ENCODE data around the gene C12orf50. TPM values are rescaled to one million over a fixed set of nuclear protein-coding genes. Genes with fewer than 3 reads are reported as not detected.

C12orf50 gene
- total and polyA plus RNA-seq, 2 donors (not counting 1 experiment from before 2014, with no cell fraction given): 0.07 to 0.10 TPM

DNA sequence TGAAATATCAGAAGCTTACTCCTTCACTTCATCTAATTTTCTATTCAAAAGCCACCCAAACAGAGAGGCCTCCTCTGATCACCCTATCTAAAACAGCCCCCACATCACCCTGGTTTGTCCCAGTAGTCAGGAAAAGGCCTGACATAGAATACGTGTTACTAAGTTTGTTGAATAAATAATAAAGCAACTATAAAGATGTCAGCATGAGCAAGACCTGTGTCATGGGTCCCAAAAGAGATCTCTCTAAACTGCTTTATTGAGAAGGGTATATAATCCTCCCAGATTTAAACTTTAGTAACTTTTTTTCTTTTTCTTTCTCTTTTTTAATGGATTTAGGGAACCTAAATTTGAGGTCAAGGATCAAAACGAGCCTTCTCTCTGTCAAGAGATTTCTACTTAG is 27.4 kb upstream of the C12orf50 start:
- Histone ChIP-seq H3K36me3 (replicated peaks in 1 of 2; ENCODE audit: control extremely low read depth in 1 of 2, control insufficient read depth in 1 of 2, extremely low read depth in 1 of 2, insufficient read depth in 2 of 2, low read length in 1 of 2) (peaks cover 0 to 45% of the 10 kb centered on the region in 2 experiments), H3K9me3 (ENCODE audit: control extremely low read depth in 1 of 3, control insufficient read depth in 2 of 3, insufficient read depth in 1 of 3, low read length in 2 of 3) (no peaks in the 10 kb centered on the region), H3K4me1 (ENCODE audit: control insufficient read depth in 2 of 2, insufficient read depth in 2 of 2, low read length in 2 of 2) (no peaks in the 10 kb centered on the region), H2AFZ (ENCODE audit: insufficient read depth, low read depth, low read length, poor library complexity, severe bottlenecking) (no peak overlapping the region), H3K79me2 (ENCODE audit: control insufficient read depth, insufficient read depth, low read length) (no peaks in the 10 kb centered on the region), H4K20me1 (ENCODE audit: control insufficient read depth, insufficient read depth, low read length, poor library complexity, severe bottlenecking) (no peaks in the 10 kb centered on the region), H3K27me3 (replicated peaks in 1 of 4; ENCODE audit: control extremely low read depth in 1 of 4, control insufficient read depth in 3 of 4, insufficient read depth in 4 of 4, low read length in 3 of 4) (no peaks in the 10 kb centered on the region), H3K4me2 (replicated peaks; ENCODE audit: low read depth, low read length, poor library complexity, severe bottlenecking) (no peak overlapping the region), H3K4me3 (ENCODE audit: control extremely low read depth in 1 of 5, extremely low read depth in 1 of 5, insufficient read depth in 1 of 5, low read depth in 2 of 5, low read length in 4 of 5) (no peak overlapping the region), H3K27ac (ENCODE audit: low read length in 2 of 2) (no peak overlapping the region), H3K9ac (ENCODE audit: low read length) (no peak overlapping the region)
- TF ChIP-seq EZH2 (IDR thresholded peaks at IDR 0.05; ENCODE audit: borderline replicate concordance, insufficient read depth, low read depth, low read length, poor library complexity, severe bottlenecking): no peak
- TF ChIP-seq, protein P1, sequence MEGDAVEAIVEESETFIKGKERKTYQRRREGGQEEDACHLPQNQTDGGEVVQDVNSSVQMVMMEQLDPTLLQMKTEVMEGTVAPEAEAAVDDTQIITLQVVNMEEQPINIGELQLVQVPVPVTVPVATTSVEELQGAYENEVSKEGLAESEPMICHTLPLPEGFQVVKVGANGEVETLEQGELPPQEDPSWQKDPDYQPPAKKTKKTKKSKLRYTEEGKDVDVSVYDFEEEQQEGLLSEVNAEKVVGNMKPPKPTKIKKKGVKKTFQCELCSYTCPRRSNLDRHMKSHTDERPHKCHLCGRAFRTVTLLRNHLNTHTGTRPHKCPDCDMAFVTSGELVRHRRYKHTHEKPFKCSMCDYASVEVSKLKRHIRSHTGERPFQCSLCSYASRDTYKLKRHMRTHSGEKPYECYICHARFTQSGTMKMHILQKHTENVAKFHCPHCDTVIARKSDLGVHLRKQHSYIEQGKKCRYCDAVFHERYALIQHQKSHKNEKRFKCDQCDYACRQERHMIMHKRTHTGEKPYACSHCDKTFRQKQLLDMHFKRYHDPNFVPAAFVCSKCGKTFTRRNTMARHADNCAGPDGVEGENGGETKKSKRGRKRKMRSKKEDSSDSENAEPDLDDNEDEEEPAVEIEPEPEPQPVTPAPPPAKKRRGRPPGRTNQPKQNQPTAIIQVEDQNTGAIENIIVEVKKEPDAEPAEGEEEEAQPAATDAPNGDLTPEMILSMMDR (IDR thresholded peaks at IDR 0.05): no peak
- no CpG with 5 or more reads among the region's 2 CpGs for WGBS (ENCODE audit: insufficient coverage)
- Mint-ChIP-seq H3K27me3 (no peaks in the 10 kb centered on the region), H3K9me3 (ENCODE audit: insufficient read depth) (no peaks in the 10 kb centered on the region), H3K4me3 (no peak overlapping the region), H3K27ac (no peak overlapping the region), H3K4me1 (no peaks in the 10 kb centered on the region)
- intact Hi-C loops (cut with micrococcal nuclease): no loop called here
- POLR2A ChIA-PET: no interaction called here
- no peak for DNase-seq
- CTCF ChIA-PET: no interaction called here
- no peak for ATAC-seq (ENCODE audit: low read depth)

DNA sequence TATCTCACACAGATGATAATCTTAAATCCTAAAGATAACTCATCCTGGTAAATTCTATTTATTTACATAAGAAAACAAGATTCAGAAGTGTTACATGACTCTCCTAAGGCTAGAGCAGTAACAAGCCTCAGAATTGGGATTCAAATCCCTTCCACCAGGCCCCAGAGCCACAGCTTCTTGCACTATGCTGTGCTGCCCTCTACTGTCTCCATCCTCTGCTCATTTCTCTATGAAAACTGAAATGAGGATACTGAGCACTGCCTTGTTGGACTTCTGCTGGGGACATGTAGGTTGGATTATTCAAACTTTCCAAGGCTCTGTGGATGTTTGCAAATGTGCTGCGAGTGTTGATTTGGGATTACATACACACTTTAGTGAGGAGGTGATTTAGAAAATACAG is 23.5 kb upstream of the C12orf50 start:
- Mint-ChIP-seq H3K27ac (no peak overlapping the region), H3K9me3 (ENCODE audit: insufficient read depth) (no peaks in the 10 kb centered on the region), H3K4me1 (no peaks in the 10 kb centered on the region), H3K27me3 (no peaks in the 10 kb centered on the region), H3K4me3 (no peak overlapping the region)
- H2AFZ ChIP-seq (ENCODE audit: insufficient read depth, low read depth, low read length, poor library complexity, severe bottlenecking): no peak overlapping the region
- no peak overlapping the region for H3K9ac ChIP-seq (ENCODE audit: low read length)
- intact Hi-C loops (cut with micrococcal nuclease): no loop called here
- no peaks in the 10 kb centered on the region for H3K27me3 ChIP-seq (replicated peaks in 1 of 4; ENCODE audit: control extremely low read depth in 1 of 4, control insufficient read depth in 3 of 4, insufficient read depth in 4 of 4, low read length in 3 of 4)
- no peak for DNase-seq
- no peaks in the 10 kb centered on the region for H3K79me2 ChIP-seq (ENCODE audit: control insufficient read depth, insufficient read depth, low read length)
- no CpG with 5 or more reads among the region's 1 CpG for WGBS (ENCODE audit: insufficient coverage)
- no peak for TF ChIP-seq EZH2 (IDR thresholded peaks at IDR 0.05; ENCODE audit: borderline replicate concordance, insufficient read depth, low read depth, low read length, poor library complexity, severe bottlenecking)
- TF ChIP-seq, protein P1 (IDR thresholded peaks at IDR 0.05): no peak
- ChIA-PET CTCF (no interaction called here), POLR2A (no interaction called here)
- H3K36me3 ChIP-seq (replicated peaks in 1 of 2; ENCODE audit: control extremely low read depth in 1 of 2, control insufficient read depth in 1 of 2, extremely low read depth in 1 of 2, insufficient read depth in 2 of 2, low read length in 1 of 2): peaks cover 4 to 46% of the 10 kb centered on the region in 2 experiments
- H3K9me3 ChIP-seq (ENCODE audit: control extremely low read depth in 1 of 3, control insufficient read depth in 2 of 3, insufficient read depth in 1 of 3, low read length in 2 of 3): no peaks in the 10 kb centered on the region
- no peaks in the 10 kb centered on the region for H4K20me1 ChIP-seq (ENCODE audit: control insufficient read depth, insufficient read depth, low read length, poor library complexity, severe bottlenecking)
- ATAC-seq (ENCODE audit: low read depth): no peak
- no peak overlapping the region for H3K4me3 ChIP-seq (ENCODE audit: control extremely low read depth in 1 of 5, extremely low read depth in 1 of 5, insufficient read depth in 1 of 5, low read depth in 2 of 5, low read length in 4 of 5)
- H3K4me2 ChIP-seq (replicated peaks; ENCODE audit: low read depth, low read length, poor library complexity, severe bottlenecking): no peak overlapping the region
- no peak overlapping the region for H3K27ac ChIP-seq (ENCODE audit: low read length in 2 of 2)
- H3K4me1 ChIP-seq (ENCODE audit: control insufficient read depth in 2 of 2, insufficient read depth in 2 of 2, low read length in 2 of 2): no peaks in the 10 kb centered on the region

Measured in B cell (primary cell).